ENCODE measurements around the gene IGFALS.

IGFALS gene

GRCh38 chr16:1741553-1742165, 51.8 kb downstream of the IGFALS start:
- DNase-seq: no peak

- no peak for DNase-seq
Observed at GRCh38 chr16:1740781-1741490, 52.6 kb downstream of the IGFALS start.

Data from activated CD4-positive, alpha-beta T cell treated with anti-CD3 and anti-CD28 coated beads for 4 hours (primary cell).